ENCODE results near the gene PRKCH.

Gene PRKCH

GRCh38 chr14:61573748-61574513 is 252.6 kb downstream of the PRKCH start:
- no peak for FAIRE-seq

GRCh38 chr14:61574514-61574807 is 253.1 kb downstream of the PRKCH start:
- no peak for FAIRE-seq

- FAIRE-seq = no peak
These were observed 253.7 kb downstream of the PRKCH start for GRCh38 chr14:61575126-61575525.

- FAIRE-seq = no peak
These were observed 254.3 kb downstream of the PRKCH start for GRCh38 chr14:61575551-61576150.

GRCh38 chr14:61577506-61577931 is 256.1 kb downstream of the PRKCH start:
- no peak for FAIRE-seq

GRCh38 chr14:61578745-61579144 is 257.4 kb downstream of the PRKCH start:
- FAIRE-seq = no peak

- FAIRE-seq = no peak
These were observed 260.0 kb downstream of the PRKCH start for GRCh38 chr14:61581340-61581739.

GRCh38 chr14:61581955-61582615 is 260.7 kb downstream of the PRKCH start:
- no peak for FAIRE-seq

GRCh38 chr14:61582815-61583214 is 261.4 kb downstream of the PRKCH start:
- FAIRE-seq = no peak

GRCh38 chr14:61584331-61584741 is 263.0 kb downstream of the PRKCH start:
- no peak for FAIRE-seq

- FAIRE-seq = no peak
These were observed 264.5 kb downstream of the PRKCH start for GRCh38 chr14:61585598-61586543.

- no peak for FAIRE-seq
These were observed 265.2 kb downstream of the PRKCH start for GRCh38 chr14:61586544-61587055.

GRCh38 chr14:61587081-61587713 is 265.8 kb downstream of the PRKCH start:
- FAIRE-seq = no peak

GRCh38 chr14:61588419-61588901 is 267.1 kb downstream of the PRKCH start:
- no peak for FAIRE-seq

GRCh38 chr14:61589691-61590581 is 268.6 kb downstream of the PRKCH start:
- no peak for FAIRE-seq

GRCh38 chr14:61591862-61592261 is 270.5 kb downstream of the PRKCH start:
- FAIRE-seq = no peak

- FAIRE-seq = no peak
These were observed 272.0 kb downstream of the PRKCH start for GRCh38 chr14:61593330-61593729.

GRCh38 chr14:61596990-61597389 is 275.6 kb downstream of the PRKCH start:
- FAIRE-seq = no peak

GRCh38 chr14:61598980-61599379 is 277.6 kb downstream of the PRKCH start:
- no peak for FAIRE-seq

GRCh38 chr14:61599942-61600341 is 278.6 kb downstream of the PRKCH start:
- FAIRE-seq = no peak
